HG03520 (cell line): ENCODE results near the gene EFNA5.

ENCODE experiments used
- ATAC-seq: cut with Tn5 transposase; IDR thresholded peaks from one replicate; pipeline ENCODE4 v1.9.1; 2021; ENCODE audit warnings: mild to moderate bottlenecking, moderate library complexity; ENCODE audit not compliant: unreplicated experiment

EFNA5 gene

GRCh38 chr5:107673368-107674136 lies 2.8 kb upstream of the EFNA5 start:
- peak; percentile 77 for ATAC-seq

- no peak for ATAC-seq
These were observed 2.3 kb upstream of the EFNA5 start for GRCh38 chr5:107673039-107673367.

GRCh38 chr5:107672211-107673038 lies 1.7 kb upstream of the EFNA5 start:
- ATAC-seq: no peak

GRCh38 chr5:107671742-107672210 lies 1.0 kb upstream of the EFNA5 start:
- no peak for ATAC-seq

GRCh38 chr5:107670087-107670931 lies 428 bp downstream of the EFNA5 start:
- ATAC-seq: no peak

GRCh38 chr5:107669096-107670031 lies 1.4 kb downstream of the EFNA5 start:
- no peak for ATAC-seq

GRCh38 chr5:107668154-107669095 lies 2.3 kb downstream of the EFNA5 start:
- no peak for ATAC-seq

GRCh38 chr5:107666051-107666655 lies 4.6 kb downstream of the EFNA5 start:
- ATAC-seq: no peak

GRCh38 chr5:107665036-107665570 lies 5.6 kb downstream of the EFNA5 start:
- no peak for ATAC-seq

- ATAC-seq: no peak
These were observed 7.0 kb downstream of the EFNA5 start for GRCh38 chr5:107663697-107664096.

GRCh38 chr5:107661650-107662044 lies 9.1 kb downstream of the EFNA5 start:
- no peak for ATAC-seq

- no peak for ATAC-seq
These were observed 9.6 kb downstream of the EFNA5 start for GRCh38 chr5:107661038-107661649.

- ATAC-seq: no peak
These were observed 12.2 kb downstream of the EFNA5 start for GRCh38 chr5:107658528-107658927.

GRCh38 chr5:107655831-107656230 lies 14.9 kb downstream of the EFNA5 start:
- ATAC-seq: no peak

GRCh38 chr5:107654827-107655226 lies 15.9 kb downstream of the EFNA5 start:
- ATAC-seq: no peak

GRCh38 chr5:107653685-107654084 lies 17.1 kb downstream of the EFNA5 start:
- no peak for ATAC-seq

GRCh38 chr5:107652839-107653607 lies 17.7 kb downstream of the EFNA5 start:
- ATAC-seq: no peak
